ENCODE data around the gene PCARE.

DNA sequence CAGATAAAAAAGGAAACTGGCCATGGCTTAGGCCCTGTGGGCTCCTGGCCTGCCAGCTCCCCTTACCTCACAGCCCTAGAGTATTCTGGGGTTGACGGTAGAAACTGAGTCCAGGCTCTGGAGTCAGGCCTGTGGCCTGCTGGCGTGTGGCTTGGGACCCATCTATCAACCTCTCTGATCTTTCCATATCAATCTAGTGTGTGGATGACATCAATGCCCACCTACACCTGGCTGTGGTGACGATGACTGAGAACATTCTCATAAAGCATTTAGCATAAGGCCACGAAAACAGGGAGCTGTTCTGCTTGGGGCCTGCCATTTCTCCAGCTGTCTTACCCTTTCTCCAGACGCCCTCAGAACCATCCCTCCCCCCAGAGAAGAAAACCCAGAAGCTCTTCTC is 17.9 kb downstream of the PCARE start:
- TF ChIP-seq CTCF (conservative IDR thresholded peaks at IDR 0.05; ENCODE audit: low read depth in 2 of 2) (no peak), EZH2 (IDR thresholded peaks at IDR 0.05; ENCODE audit: low read depth, unreplicated experiment) (no peak), EZH2phosphoT487 (IDR thresholded peaks at IDR 0.05; ENCODE audit: unreplicated experiment) (no peak), POLR2AphosphoS5 (IDR thresholded peaks at IDR 0.05; ENCODE audit: low read depth) (no peak), ZNF331 (CRISPR knock-in tag; IDR thresholded peaks at IDR 0.05; ENCODE audit: low read depth) (no peak), JUNB (IDR thresholded peaks at IDR 0.05; ENCODE audit: unreplicated experiment) (no peak), CREB1 (CRISPR knock-in tag; IDR thresholded peaks at IDR 0.05; ENCODE audit: low read depth) (no peak), NANOG (IDR thresholded peaks at IDR 0.05; ENCODE audit: borderline replicate concordance) (no peak)
- TF ChIP-seq, protein P1, sequence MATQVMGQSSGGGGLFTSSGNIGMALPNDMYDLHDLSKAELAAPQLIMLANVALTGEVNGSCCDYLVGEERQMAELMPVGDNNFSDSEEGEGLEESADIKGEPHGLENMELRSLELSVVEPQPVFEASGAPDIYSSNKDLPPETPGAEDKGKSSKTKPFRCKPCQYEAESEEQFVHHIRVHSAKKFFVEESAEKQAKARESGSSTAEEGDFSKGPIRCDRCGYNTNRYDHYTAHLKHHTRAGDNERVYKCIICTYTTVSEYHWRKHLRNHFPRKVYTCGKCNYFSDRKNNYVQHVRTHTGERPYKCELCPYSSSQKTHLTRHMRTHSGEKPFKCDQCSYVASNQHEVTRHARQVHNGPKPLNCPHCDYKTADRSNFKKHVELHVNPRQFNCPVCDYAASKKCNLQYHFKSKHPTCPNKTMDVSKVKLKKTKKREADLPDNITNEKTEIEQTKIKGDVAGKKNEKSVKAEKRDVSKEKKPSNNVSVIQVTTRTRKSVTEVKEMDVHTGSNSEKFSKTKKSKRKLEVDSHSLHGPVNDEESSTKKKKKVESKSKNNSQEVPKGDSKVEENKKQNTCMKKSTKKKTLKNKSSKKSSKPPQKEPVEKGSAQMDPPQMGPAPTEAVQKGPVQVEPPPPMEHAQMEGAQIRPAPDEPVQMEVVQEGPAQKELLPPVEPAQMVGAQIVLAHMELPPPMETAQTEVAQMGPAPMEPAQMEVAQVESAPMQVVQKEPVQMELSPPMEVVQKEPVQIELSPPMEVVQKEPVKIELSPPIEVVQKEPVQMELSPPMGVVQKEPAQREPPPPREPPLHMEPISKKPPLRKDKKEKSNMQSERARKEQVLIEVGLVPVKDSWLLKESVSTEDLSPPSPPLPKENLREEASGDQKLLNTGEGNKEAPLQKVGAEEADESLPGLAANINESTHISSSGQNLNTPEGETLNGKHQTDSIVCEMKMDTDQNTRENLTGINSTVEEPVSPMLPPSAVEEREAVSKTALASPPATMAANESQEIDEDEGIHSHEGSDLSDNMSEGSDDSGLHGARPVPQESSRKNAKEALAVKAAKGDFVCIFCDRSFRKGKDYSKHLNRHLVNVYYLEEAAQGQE (IDR thresholded peaks at IDR 0.05; ENCODE audit: unreplicated experiment), result no peak
- TF ChIP-seq, protein P2, sequence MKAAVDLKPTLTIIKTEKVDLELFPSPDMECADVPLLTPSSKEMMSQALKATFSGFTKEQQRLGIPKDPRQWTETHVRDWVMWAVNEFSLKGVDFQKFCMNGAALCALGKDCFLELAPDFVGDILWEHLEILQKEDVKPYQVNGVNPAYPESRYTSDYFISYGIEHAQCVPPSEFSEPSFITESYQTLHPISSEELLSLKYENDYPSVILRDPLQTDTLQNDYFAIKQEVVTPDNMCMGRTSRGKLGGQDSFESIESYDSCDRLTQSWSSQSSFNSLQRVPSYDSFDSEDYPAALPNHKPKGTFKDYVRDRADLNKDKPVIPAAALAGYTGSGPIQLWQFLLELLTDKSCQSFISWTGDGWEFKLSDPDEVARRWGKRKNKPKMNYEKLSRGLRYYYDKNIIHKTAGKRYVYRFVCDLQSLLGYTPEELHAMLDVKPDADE (IDR thresholded peaks at IDR 0.05), result no peak
